Activated B cell treated with CpG ODN at 0.5 μM for 24 hours (primary cell): Measurements from ENCODE around the gene ALDH2. TPM values are rescaled to one million over a fixed set of nuclear protein-coding genes. Genes with fewer than 3 reads are reported as not detected.

Experiments used
- ATAC-seq: fragments of 200-7000 bp; cut with Tn5 transposase; one replicate; pipeline ENCODE4 v1.10.0; 2021; ENCODE audit warnings: low read depth, mild to moderate bottlenecking, moderate library complexity
- CTCF ChIA-PET: fragments of 350-600 bp; sonication (Branson Sonifier 250); formaldehyde crosslinking; loops from one replicate; lab custom pipeline; 2021; ENCODE audit warnings: antibody characterized with exemption; lab: Charles Lee
- POLR2A ChIA-PET: fragments of 350-600 bp; sonication (Branson Sonifier 250); formaldehyde crosslinking; loops from one replicate; lab custom pipeline; 2021; ENCODE audit warnings: antibody characterized with exemption; lab: Charles Lee
- DNase-seq: peaks from one replicate; pipeline ENCODE4 v3.0.0; 2022
- H3K27ac Mint-ChIP-seq: one replicate; pipeline ENCODE4 v1.8.0; 2020; ENCODE audit warnings: mixed read lengths
- H3K27me3 Mint-ChIP-seq: one replicate; pipeline ENCODE4 v1.8.0; 2021; ENCODE audit warnings: mixed read lengths
- H3K36me3 Mint-ChIP-seq: one replicate; pipeline ENCODE4 v1.8.0; 2021; ENCODE audit warnings: low read depth, mixed read lengths
- H3K4me1 Mint-ChIP-seq: one replicate; pipeline ENCODE4 v1.8.0; 2021; ENCODE audit warnings: mixed read lengths
- H3K4me3 Mint-ChIP-seq: one replicate; pipeline ENCODE4 v1.8.0; 2020; ENCODE audit warnings: mild to moderate bottlenecking, mixed read lengths
- H3K9me3 Mint-ChIP-seq: one replicate; pipeline ENCODE4 v1.8.0; 2020; ENCODE audit warnings: mixed read lengths
- intact Hi-C: fragments of 100-400 bp; cut with micrococcal nuclease; formaldehyde crosslinking; loops from one replicate; pipeline ENCODE4 v1.15.1; 2024
- total RNA-seq: library from RNA; stranded (reverse); gene quantifications from 2 replicates; pipeline ENCODE4 v1.2.3, GENCODE V29; 2022
- TF ChIP-seq, protein P1 (sequence below): fragments of 200-600 bp; IDR thresholded peaks from one replicate; pipeline ENCODE4 v1.8.0; 2022; ENCODE audit warnings: antibody characterized with exemption, mild to moderate bottlenecking

ALDH2 gene
- total RNA-seq, 1 donor from 2014 or later: 36.0 TPM

DNA sequence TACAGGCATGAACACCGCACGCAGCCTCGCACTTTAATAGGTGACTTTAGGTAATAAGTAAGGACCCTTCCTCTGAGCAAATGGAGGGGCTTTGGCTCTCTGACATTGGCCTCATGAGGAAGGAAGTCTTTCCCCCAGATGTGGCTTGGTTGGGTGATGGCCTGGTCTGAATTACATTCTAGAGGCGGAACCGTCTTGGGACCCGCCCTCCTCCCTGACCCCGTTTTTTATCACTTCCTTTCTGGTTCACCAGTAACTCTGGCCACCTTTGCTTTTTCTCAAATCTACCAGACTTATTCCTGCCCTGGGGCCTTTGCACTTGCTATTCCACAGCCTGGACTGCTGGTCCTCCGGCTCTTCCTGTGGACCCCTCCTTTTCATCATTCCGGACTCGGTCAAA is 13.4 kb downstream of the ALDH2 start:
- Mint-ChIP-seq H3K27me3 (no peaks in the 10 kb centered on the region), H3K27ac (no peak overlapping the region), H3K4me1 (peaks cover 17% of the 10 kb centered on the region), H3K4me3 (no peak overlapping the region), H3K36me3 (peaks cover 27% of the 10 kb centered on the region), H3K9me3 (no peaks in the 10 kb centered on the region)
- ATAC-seq: no peak
- POLR2A ChIA-PET: no interaction called here
- CTCF ChIA-PET: no interaction called here
- TF ChIP-seq, protein P1, sequence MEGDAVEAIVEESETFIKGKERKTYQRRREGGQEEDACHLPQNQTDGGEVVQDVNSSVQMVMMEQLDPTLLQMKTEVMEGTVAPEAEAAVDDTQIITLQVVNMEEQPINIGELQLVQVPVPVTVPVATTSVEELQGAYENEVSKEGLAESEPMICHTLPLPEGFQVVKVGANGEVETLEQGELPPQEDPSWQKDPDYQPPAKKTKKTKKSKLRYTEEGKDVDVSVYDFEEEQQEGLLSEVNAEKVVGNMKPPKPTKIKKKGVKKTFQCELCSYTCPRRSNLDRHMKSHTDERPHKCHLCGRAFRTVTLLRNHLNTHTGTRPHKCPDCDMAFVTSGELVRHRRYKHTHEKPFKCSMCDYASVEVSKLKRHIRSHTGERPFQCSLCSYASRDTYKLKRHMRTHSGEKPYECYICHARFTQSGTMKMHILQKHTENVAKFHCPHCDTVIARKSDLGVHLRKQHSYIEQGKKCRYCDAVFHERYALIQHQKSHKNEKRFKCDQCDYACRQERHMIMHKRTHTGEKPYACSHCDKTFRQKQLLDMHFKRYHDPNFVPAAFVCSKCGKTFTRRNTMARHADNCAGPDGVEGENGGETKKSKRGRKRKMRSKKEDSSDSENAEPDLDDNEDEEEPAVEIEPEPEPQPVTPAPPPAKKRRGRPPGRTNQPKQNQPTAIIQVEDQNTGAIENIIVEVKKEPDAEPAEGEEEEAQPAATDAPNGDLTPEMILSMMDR: no peak
- DNase-seq: no peak
- intact Hi-C loops: no loop called here

DNA sequence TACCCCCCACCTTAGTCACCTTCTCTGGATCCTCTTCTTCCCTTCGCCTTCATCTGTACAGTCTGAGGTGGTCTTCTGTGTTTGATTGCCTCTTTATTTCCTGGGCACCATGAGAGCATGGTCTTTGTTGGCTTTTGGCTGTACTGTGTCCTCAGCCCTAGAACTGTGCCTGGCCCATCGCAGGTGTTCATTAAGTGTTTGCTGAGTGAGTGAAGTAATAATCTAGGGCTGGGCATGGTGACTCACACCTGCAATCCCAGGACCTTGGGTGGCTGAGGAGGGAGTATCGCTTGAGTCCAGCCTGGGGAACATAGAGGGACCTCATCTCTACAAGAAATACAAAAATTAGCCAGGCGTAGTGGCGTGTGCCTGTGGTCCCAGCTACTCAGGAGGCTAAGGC is 13.9 kb downstream of the ALDH2 start:
- POLR2A ChIA-PET: no interaction called here
- Mint-ChIP-seq H3K27ac (no peak overlapping the region), H3K27me3 (no peaks in the 10 kb centered on the region), H3K4me3 (no peak overlapping the region), H3K4me1 (peaks cover 13% of the 10 kb centered on the region), H3K36me3 (peaks cover 31% of the 10 kb centered on the region), H3K9me3 (no peaks in the 10 kb centered on the region)
- ATAC-seq: no peak
- TF ChIP-seq, protein P1: no peak
- DNase-seq: no peak
- CTCF ChIA-PET: no interaction called here
- intact Hi-C loops: no loop called here

DNA sequence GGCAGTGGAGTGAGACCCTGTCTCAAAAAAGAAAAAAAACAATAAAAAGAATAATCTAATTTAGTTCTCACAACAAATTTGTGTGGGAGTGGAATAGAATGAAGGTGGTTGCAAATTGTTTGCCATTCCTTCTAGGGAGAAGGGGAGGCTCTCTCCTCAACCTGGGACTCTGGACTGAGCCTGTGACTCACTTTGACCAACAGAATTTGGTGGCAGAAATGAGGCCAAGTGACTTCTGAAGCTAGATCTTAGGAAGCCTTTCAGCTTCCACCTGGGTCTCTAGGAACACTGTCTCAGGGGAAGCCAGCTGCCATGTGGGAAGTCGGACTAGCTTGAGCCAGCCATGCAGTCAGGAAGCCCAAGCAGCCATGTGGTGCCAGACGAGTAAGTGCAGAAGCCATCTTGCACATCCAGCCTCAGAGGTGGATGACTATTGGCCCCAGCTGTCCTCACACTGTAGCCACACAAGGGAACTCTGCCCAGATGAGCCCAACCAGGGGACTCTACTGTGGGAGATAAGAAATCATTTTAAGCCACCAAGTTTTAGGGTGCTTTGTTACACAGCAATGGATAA is 14.4 kb downstream of the ALDH2 start:
- ChIA-PET CTCF (interaction anchor here (1.3 kb wide), 1 partner anchor 32 kb away, joined by 4 read pairs; no protein-coding TSS in a partner anchor), POLR2A (no interaction called here)
- H3K36me3 Mint-ChIP-seq: peaks cover 34% of the 10 kb centered on the region
- no peaks in the 10 kb centered on the region for H3K27me3 Mint-ChIP-seq
- peaks cover 7% of the 10 kb centered on the region for H3K4me1 Mint-ChIP-seq
- DNase-seq (no peak), ATAC-seq (no peak)
- TF ChIP-seq, protein P1: no peak
- H3K4me3 Mint-ChIP-seq: no peak overlapping the region
- H3K27ac Mint-ChIP-seq: no peak overlapping the region
- intact Hi-C loops: no loop called here
- no peaks in the 10 kb centered on the region for H3K9me3 Mint-ChIP-seq

DNA sequence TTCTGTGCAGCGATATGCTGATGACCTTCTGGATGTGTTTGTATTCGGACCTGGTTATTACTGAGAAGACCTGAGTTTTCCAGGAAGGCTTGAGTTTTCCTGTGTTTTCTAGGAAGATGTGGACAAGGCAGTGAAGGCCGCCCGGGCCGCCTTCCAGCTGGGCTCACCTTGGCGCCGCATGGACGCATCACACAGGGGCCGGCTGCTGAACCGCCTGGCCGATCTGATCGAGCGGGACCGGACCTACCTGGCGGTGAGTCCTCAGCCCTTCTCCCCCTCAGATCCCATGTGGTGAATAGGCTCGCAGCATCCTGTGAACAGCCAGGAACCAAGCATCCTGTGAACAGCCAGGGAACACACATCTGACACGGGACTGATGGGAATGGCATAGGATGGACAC is 16.3 kb downstream of the ALDH2 start:
- Mint-ChIP-seq H3K4me3 (no peak overlapping the region), H3K27ac (no peak overlapping the region), H3K27me3 (no peaks in the 10 kb centered on the region), H3K36me3 (peaks cover 37% of the 10 kb centered on the region), H3K9me3 (no peaks in the 10 kb centered on the region), H3K4me1 (no peaks in the 10 kb centered on the region)
- TF ChIP-seq, protein P1: no peak
- intact Hi-C loops: no loop called here
- CTCF ChIA-PET: no interaction called here
- POLR2A ChIA-PET: no interaction called here
- no peak for DNase-seq
- no peak for ATAC-seq

DNA sequence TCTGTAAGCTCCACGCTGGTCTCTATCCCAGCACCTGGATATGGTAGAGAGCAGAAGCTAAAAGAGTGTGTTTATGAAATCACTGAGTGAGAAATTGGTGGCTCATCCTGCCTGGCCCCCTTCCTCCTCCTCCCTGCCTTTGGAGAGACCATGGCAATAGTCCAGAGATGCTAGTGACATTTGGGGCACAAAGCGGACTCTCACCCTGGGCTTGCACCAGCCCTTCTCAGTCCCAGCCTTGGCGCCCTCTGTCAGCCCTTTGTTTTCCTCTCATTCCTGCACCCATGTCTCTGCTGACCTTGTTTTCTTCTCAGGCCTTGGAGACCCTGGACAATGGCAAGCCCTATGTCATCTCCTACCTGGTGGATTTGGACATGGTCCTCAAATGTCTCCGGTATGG is 18.2 kb downstream of the ALDH2 start:
- H3K9me3 Mint-ChIP-seq: no peaks in the 10 kb centered on the region
- POLR2A ChIA-PET: interaction anchor here (1.2 kb wide), 1 partner anchor 21 kb away, joined by 5 read pairs; no protein-coding TSS in a partner anchor
- no peaks in the 10 kb centered on the region for H3K4me1 Mint-ChIP-seq
- TF ChIP-seq, protein P1: no peak
- CTCF ChIA-PET: interaction anchor here (6.5 kb wide), 1 partner anchor 31 kb away, joined by 57 read pairs; no protein-coding TSS in a partner anchor
- H3K27me3 Mint-ChIP-seq: no peaks in the 10 kb centered on the region
- ATAC-seq (no peak), DNase-seq (no peak)
- no peak overlapping the region for H3K4me3 Mint-ChIP-seq
- no peak overlapping the region for H3K27ac Mint-ChIP-seq
- intact Hi-C loops: no loop called here
- peaks cover 43% of the 10 kb centered on the region for H3K36me3 Mint-ChIP-seq
